B cell (primary cell): ENCODE measurements around the gene LSS. TPM values are rescaled to one million over a fixed set of nuclear protein-coding genes. Genes with fewer than 3 reads are reported as not detected.
"Not testable (repeated sequence)": the region's sequence is repeated elsewhere in the genome, so short reads cannot be mapped to it uniquely, and the experiment has no call there.

Experiments used
- ATAC-seq: fragments of 200-7000 bp; cut with Tn5 transposase; one replicate; pipeline ENCODE4 v1.10.0; 2021; ENCODE audit warnings: low read depth, mild to moderate bottlenecking, moderate number of reproducible peaks, moderate library complexity
- CTCF ChIA-PET: fragments of 350-600 bp; sonication (Branson Sonifier 250); formaldehyde crosslinking; loops from one replicate; lab custom pipeline; 2021; ENCODE audit warnings: antibody characterized with exemption, inconsistent platforms; lab: Charles Lee
- POLR2A ChIA-PET: fragments of 350-600 bp; sonication (Branson Sonifier 250); formaldehyde crosslinking; loops from one replicate; lab custom pipeline; 2021; ENCODE audit warnings: antibody characterized with exemption; lab: Charles Lee
- DNase-seq: peaks from one replicate; pipeline ENCODE4 v3.0.0; 2013
- H2AFZ ChIP-seq: 2 replicates; pipeline ENCODE4 v1.6.1; 2012; ENCODE audit warnings: mild to moderate bottlenecking, low read depth, low read length; ENCODE audit not compliant: insufficient read depth, poor library complexity, severe bottlenecking
- H3K27ac ChIP-seq, 2 donors: 1 replicate in 1 of 2; 2 replicates in 1 of 2; pipeline ENCODE4 v1.5.1; 2012 to 2013; ENCODE audit warnings: low read length in 2 of 2, mild to moderate bottlenecking in 2 of 2, moderate library complexity in 1 of 2
- H3K27me3 ChIP-seq, 4 experiments: fragments of 200-600 bp in 1 of 4; sonication (generic) in 1 of 4; replicated peaks in 1 of 4; 1 replicate in 2 of 4; 2 replicates in 2 of 4; pipeline versions ENCODE4 v1.6.1 to v1.7.0; 2013 to 2016; ENCODE audit warnings: low read length in 3 of 4, mild to moderate bottlenecking in 2 of 4, mixed read lengths in 1 of 4, moderate library complexity in 1 of 4; ENCODE audit not compliant: insufficient read depth in 4 of 4, control insufficient read depth in 3 of 4; ENCODE audit errors: control extremely low read depth in 1 of 4
- H3K36me3 ChIP-seq, 2 experiments: replicated peaks in 1 of 2; 1 replicate in 1 of 2; 2 replicates in 1 of 2; pipeline versions ENCODE4 v1.6.1 to v1.7.1; 2013; ENCODE audit warnings: low read length in 1 of 2; ENCODE audit not compliant: insufficient read depth in 2 of 2, control insufficient read depth in 1 of 2; ENCODE audit errors: control extremely low read depth in 1 of 2, extremely low read depth in 1 of 2
- H3K4me1 ChIP-seq, 2 donors: fragments of 200-600 bp in 1 of 2; sonication (generic) in 1 of 2; 1 replicate in 1 of 2; 2 replicates in 1 of 2; pipeline versions ENCODE4 v1.5.1 to v1.6.1; 2013 to 2017; ENCODE audit warnings: low read length in 2 of 2; ENCODE audit not compliant: control insufficient read depth in 2 of 2, insufficient read depth in 2 of 2
- H3K4me2 ChIP-seq: replicated peaks from 2 replicates; pipeline ENCODE3; 2012; ENCODE audit warnings: mild to moderate bottlenecking, low read depth, low read length; ENCODE audit not compliant: poor library complexity, severe bottlenecking
- H3K4me3 ChIP-seq, 5 experiments: fragments of 200-600 bp in 1 of 5; sonication (generic) in 1 of 5; 1 replicate in 3 of 5; 2 replicates in 2 of 5; pipeline versions ENCODE4 v1.5.1 to v1.7.0; 2011 to 2016; ENCODE audit warnings: low read length in 4 of 5, mild to moderate bottlenecking in 4 of 5, low read depth in 2 of 5, control low read depth in 1 of 5, moderate library complexity in 1 of 5; ENCODE audit not compliant: insufficient read depth in 1 of 5; ENCODE audit errors: control extremely low read depth in 1 of 5, extremely low read depth in 1 of 5
- H3K79me2 ChIP-seq: fragments of 200-600 bp; sonication (generic); one replicate; pipeline ENCODE4 v1.6.0; 2016; ENCODE audit warnings: low read length; ENCODE audit not compliant: control insufficient read depth, insufficient read depth
- H3K9ac ChIP-seq: fragments of 200-600 bp; sonication (generic); 2 replicates; pipeline ENCODE4 v1.6.1; 2017; ENCODE audit warnings: mild to moderate bottlenecking, low read length, moderate library complexity
- H3K9me3 ChIP-seq, 3 donors: one replicate each; pipeline versions ENCODE4 v1.6.1 to v1.7.1; 2013; ENCODE audit warnings: low read length in 2 of 3; ENCODE audit not compliant: control insufficient read depth in 2 of 3, insufficient read depth in 1 of 3; ENCODE audit errors: control extremely low read depth in 1 of 3
- H4K20me1 ChIP-seq: 2 replicates; pipeline ENCODE4 v1.6.0; 2012; ENCODE audit warnings: mild to moderate bottlenecking, low read length; ENCODE audit not compliant: insufficient read depth, control insufficient read depth, poor library complexity, severe bottlenecking
- H3K27ac Mint-ChIP-seq: one replicate; pipeline ENCODE4 v1.8.0; 2021; ENCODE audit warnings: mixed read lengths
- H3K27me3 Mint-ChIP-seq: one replicate; pipeline ENCODE4 v1.8.0; 2021; ENCODE audit warnings: mixed read lengths
- H3K4me1 Mint-ChIP-seq: one replicate; pipeline ENCODE4 v1.8.0; 2021; ENCODE audit warnings: mixed read lengths
- H3K4me3 Mint-ChIP-seq: one replicate; pipeline ENCODE4 v1.8.0; 2021; ENCODE audit warnings: mixed read lengths
- H3K9me3 Mint-ChIP-seq: one replicate; pipeline ENCODE4 v1.8.0; 2022; ENCODE audit warnings: mixed read lengths; ENCODE audit not compliant: insufficient read depth
- CTCF ChIP-seq: fragments of 200-600 bp; IDR thresholded peaks from one replicate; pipeline ENCODE4 v1.8.0; 2022; ENCODE audit warnings: antibody characterized with exemption, mild to moderate bottlenecking
- EZH2 ChIP-seq: IDR thresholded peaks from 2 replicates; pipeline ENCODE4 v1.6.1; 2012; ENCODE audit warnings: borderline replicate concordance, low read depth, mild to moderate bottlenecking, moderate library complexity, low read length; ENCODE audit not compliant: insufficient read depth, poor library complexity, severe bottlenecking
- WGBS: methylation state at CpG from one replicate; pipeline ENCODE4 v1.1.5; 2013; ENCODE audit warnings: missing lambda C conversion rate; ENCODE audit not compliant: insufficient coverage; 5-methylcytosine and 5-hydroxymethylcytosine counted together
- intact Hi-C: fragments of 100-400 bp; cut with micrococcal nuclease; formaldehyde crosslinking; loops from one replicate; pipeline ENCODE4 v1.10.0; 2022
- polyA plus RNA-seq: library from polyadenylated mRNA; depleted of rRNA; stranded (reverse); fragments of >200 nt; gene quantifications from 2 replicates; pipeline ENCODE4 v1.2.3, GENCODE V29; 2012
- total RNA-seq, 2 donors: library from RNA; stranded (reverse); fragments of 120-200 nt in 1 of 2; gene quantifications; 1 replicate in 1 of 2; 2 replicates in 1 of 2; pipeline versions ENCODE4 v1.2.3 to v1.2.4, GENCODE V29; 2013 to 2022

Gene LSS
- total and polyA plus RNA-seq, 2 donors (not counting 1 experiment from before 2014, with no cell fraction given): 30.2 to 58.1 TPM

DNA sequence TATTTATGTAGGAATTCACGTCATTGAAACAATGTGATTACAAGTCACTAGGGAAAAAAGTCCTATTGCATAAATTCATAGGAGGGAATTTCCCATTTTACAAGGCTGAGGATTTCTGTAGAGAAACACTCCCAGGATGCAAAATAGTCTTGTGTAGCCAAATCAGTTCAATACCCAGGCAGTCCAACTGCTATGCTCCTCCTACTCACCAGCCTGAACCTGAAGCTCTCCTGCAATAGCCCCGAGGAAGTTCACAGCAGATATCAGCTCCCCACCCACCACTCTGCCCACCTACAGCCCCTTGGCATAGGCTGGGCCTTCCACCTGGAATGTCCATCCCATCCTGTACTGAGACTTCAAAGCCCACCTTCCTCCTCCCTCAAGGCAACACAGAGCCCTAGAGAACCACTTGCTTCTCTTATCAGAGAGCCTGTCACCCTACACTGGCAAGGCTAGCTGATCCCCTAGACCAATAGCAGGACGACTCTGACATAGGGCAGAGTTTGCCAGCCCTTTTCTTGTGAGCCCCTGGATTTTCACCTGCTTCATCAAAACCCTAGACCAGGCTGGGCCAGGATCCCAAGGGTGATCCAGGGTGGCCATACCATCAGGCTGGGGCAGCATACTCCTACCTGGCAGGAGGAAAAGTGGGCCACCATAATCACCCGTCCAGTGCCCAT lies 1.5 kb downstream of the LSS start:
- H3K4me3 ChIP-seq: no peak overlapping the region
- no peak overlapping the region for H2AFZ ChIP-seq
- H3K36me3 ChIP-seq: no peaks in the 10 kb centered on the region
- peaks cover 10% of the 10 kb centered on the region for H4K20me1 ChIP-seq
- Mint-ChIP-seq H3K27ac (peak overlapping the region; percentile 67), H3K4me1 (peaks cover 35% of the 10 kb centered on the region), H3K27me3 (no peaks in the 10 kb centered on the region), H3K4me3 (peak overlapping the region; percentile 88), H3K9me3 (no peaks in the 10 kb centered on the region)
- DNase-seq (peak; percentile 46), ATAC-seq (no peak)
- peaks cover 21 to 22% of the 10 kb centered on the region in 2 donors for H3K4me1 ChIP-seq
- intact Hi-C loops: no loop called here
- peak overlapping the region; percentile 99 for H3K4me2 ChIP-seq
- 87% methylated on average over 3 of the region's 4 CpGs for WGBS
- peaks cover 31% of the 10 kb centered on the region for H3K79me2 ChIP-seq
- H3K27ac ChIP-seq: no peak overlapping the region
- H3K9me3 ChIP-seq: no peaks in the 10 kb centered on the region
- POLR2A ChIA-PET: no interaction called here
- TF ChIP-seq EZH2 (no peak), CTCF (no peak)
- peak overlapping the region; percentile 96 for H3K9ac ChIP-seq
- CTCF ChIA-PET: interaction anchor here (1.3 kb wide), 1 partner anchor 58 kb away, joined by 4 read pairs; the partner anchor contains the start of genes MCM3AP and YBEY
- H3K27me3 ChIP-seq: no peaks in the 10 kb centered on the region

DNA sequence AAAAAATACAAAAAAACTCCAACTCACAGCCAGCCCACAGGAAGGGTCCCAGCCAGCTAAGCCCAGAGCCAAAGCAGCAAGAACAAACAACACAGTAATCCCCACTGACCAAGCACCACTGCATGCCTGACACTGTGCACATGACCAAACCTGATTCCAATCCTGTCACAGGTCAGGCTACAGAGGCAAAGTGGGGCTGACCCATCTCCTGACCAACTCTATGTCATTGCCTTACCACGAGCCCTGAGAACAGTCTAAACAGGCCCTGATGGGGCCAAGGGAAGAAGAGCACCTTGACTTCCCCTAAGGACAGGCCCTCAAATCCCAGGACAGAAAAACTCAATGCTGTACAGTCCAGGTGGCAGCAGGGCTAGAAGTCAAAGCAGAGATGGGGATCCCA lies 2.4 kb downstream of the LSS start:
- no peaks in the 10 kb centered on the region for H3K27me3 Mint-ChIP-seq
- H3K9ac ChIP-seq: no peak overlapping the region
- TF ChIP-seq CTCF (no peak), EZH2 (no peak)
- no peak for DNase-seq
- H3K4me1 Mint-ChIP-seq: peaks cover 35% of the 10 kb centered on the region
- no peak overlapping the region for H3K27ac ChIP-seq
- 100% methylated on average over 1 of the region's 1 CpG for WGBS
- no peaks in the 10 kb centered on the region for H3K9me3 Mint-ChIP-seq
- peaks cover 10% of the 10 kb centered on the region for H4K20me1 ChIP-seq
- H3K79me2 ChIP-seq: peaks cover 31% of the 10 kb centered on the region
- H3K4me3 Mint-ChIP-seq: peak overlapping the region; percentile 88
- no peaks in the 10 kb centered on the region for H3K9me3 ChIP-seq
- intact Hi-C loops: no loop called here
- peaks cover 21 to 22% of the 10 kb centered on the region in 2 donors for H3K4me1 ChIP-seq
- no peaks in the 10 kb centered on the region for H3K27me3 ChIP-seq
- H3K27ac Mint-ChIP-seq: no peak overlapping the region
- ATAC-seq: no peak
- H3K36me3 ChIP-seq: no peaks in the 10 kb centered on the region
- H3K4me3 ChIP-seq: no peak overlapping the region
- H3K4me2 ChIP-seq: no peak overlapping the region
- POLR2A ChIA-PET: no interaction called here
- CTCF ChIA-PET: interaction anchor here (0.7 kb wide), 1 partner anchor 86 kb away, joined by 3 read pairs; no protein-coding TSS in a partner anchor
- H2AFZ ChIP-seq: no peak overlapping the region

DNA sequence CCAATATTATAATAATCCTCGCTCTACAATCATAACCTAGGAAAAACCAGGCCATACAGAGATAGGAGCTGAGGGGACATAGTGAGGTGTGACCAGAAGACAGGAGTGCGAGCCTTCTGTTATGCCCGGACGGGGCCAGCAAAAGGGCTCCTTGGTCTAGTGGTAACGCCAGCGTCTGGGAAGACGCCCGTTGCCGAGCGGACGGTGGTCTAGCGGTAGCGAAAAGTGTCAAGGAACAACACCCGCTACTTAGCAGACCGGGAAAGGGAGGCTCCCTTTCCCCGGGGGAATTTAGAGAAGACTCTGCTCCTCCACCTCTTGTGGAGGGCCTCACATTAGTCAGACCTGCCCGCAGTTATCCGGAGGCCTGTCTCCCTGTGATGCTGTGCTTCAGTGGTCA lies 4.9 kb downstream of the LSS start:
- Histone ChIP-seq H3K4me1 (peaks cover 14 to 15% of the 10 kb centered on the region in 2 donors), H3K79me2 (peaks cover 49% of the 10 kb centered on the region)
- H3K9ac ChIP-seq, H3K4me3 Mint-ChIP-seq, intact Hi-C loops, H2AFZ ChIP-seq, H3K9me3 ChIP-seq, H3K27me3 Mint-ChIP-seq, DNase-seq, H4K20me1 ChIP-seq, CTCF ChIA-PET, H3K4me2 ChIP-seq, H3K27ac Mint-ChIP-seq, H3K27me3 ChIP-seq, H3K27ac ChIP-seq, H3K9me3 Mint-ChIP-seq, ATAC-seq, POLR2A ChIA-PET, H3K36me3 ChIP-seq, H3K4me3 ChIP-seq: not testable (repeated sequence)
- WGBS: 97% methylated on average over 15 of the region's 18 CpGs
- peaks cover 25% of the 10 kb centered on the region for H3K4me1 Mint-ChIP-seq
